Upper lobe of left lung (tissue), 4 donors: ENCODE results near the gene CCDC106.

ENCODE experiments used
- CTCF ChIP-seq, 6 experiments: fragments of 450-650 bp in 4 of 6; fragments of 200-600 bp in 2 of 6; sonication (generic) in 2 of 6; IDR thresholded peaks; one replicate each; pipeline ENCODE4 v1.5.1; 2016 to 2019; ENCODE audit warnings: antibody characterized with exemption in 6 of 6
- POLR2AphosphoS5 ChIP-seq, 2 donors: sonication (generic); formaldehyde crosslinking; IDR thresholded peaks; one replicate each; pipeline ENCODE4 v1.5.1; 2017; ENCODE audit warnings: antibody characterized with exemption in 2 of 2

DNA sequence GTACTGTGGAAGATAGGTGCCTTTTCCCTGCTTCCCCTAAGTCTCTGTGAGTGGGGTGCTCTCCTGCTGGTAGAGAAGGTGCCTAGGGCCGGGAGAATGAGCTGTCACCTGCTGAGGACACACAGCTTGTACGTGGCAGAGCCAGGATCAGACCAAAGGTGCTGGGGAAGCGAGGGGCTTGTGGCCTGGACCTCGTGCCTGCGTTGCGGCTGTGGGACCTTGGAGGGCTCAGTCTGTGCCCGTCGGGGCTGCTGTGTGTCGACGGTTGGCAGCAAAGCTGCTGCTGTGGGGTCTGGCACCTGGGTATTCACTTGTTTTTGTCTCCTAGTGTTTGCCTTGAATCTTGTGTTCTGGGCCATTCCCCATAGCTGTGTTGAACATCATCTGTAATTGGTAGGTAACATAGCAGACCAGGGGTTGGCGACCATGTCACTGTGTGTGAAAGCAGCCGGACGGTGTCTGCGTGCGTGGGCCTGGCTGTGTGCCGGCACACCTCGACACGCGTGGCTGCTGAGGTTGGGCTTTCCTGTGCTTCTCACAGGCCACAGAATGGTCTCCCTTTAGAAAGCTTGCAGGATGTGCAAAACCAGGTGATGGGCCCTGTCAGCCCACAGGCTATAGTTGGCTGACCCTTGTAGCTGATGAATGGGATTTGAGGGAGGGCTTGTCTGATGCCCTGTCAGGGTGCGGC, 16.0 kb downstream of the CCDC106 start:
- no peak for TF ChIP-seq CTCF (IDR thresholded peaks at IDR 0.05)
- no peak for TF ChIP-seq POLR2AphosphoS5 (IDR thresholded peaks at IDR 0.05)
